Renal pelvis (tissue), 12 donors: ENCODE data around the gene AATK. TPM values are rescaled to one million over a fixed set of nuclear protein-coding genes. Genes with fewer than 3 reads are reported as not detected.

Experiments used
- DNase-seq: peaks from one replicate; pipeline ENCODE4 v3.0.0-alpha.2; 2013
- long read RNA-seq, 16 experiments: transcript quantifications; one replicate each; lab custom pipeline, GENCODE V29; 2026
- polyA plus RNA-seq, 3 donors: library from polyadenylated mRNA; unstranded; fragments of 120-200 nt; gene quantifications; one replicate each; pipeline ENCODE4 v1.2.1, GENCODE V29; 2013; ENCODE audit not compliant: insufficient read length in 3 of 3

The AATK gene
- polyA plus RNA-seq = 1 to 10 TPM; 5.2 to 6.0 (median 5.8) TPM
- long read RNA-seq, donor 1 = 0 reads
- long read RNA-seq, donor 2 = 0 reads
- long read RNA-seq, donor 3 = 0 reads
- long read RNA-seq, donor 4 = 0 reads
- long read RNA-seq, donor 5, partial matches to known transcripts = 139 of 139 reads
- long read RNA-seq, donor 5, other reads (novel, unspliced or antisense) = 0 of 139 reads
- long read RNA-seq, donor 6 = 0 reads
- long read RNA-seq, donor 7 = 0 reads
- long read RNA-seq, donor 8 = 0 reads
- long read RNA-seq, donor 9 = 0 reads
- long read RNA-seq, donor 10 = 0 reads
- long read RNA-seq, donor 11 = 0 reads
- long read RNA-seq, donor 12 = 0 reads
- long read RNA-seq, donor 13 = 0 reads
- long read RNA-seq, donor 14 = 0 reads
- long read RNA-seq, donor 15 = 0 reads
- long read RNA-seq, donor 16 = 0 reads

GRCh38 chr17:81166033-81166492, at the start of gene AATK:
Gene AATK, minus strand, starts transcription at chr17:81166221. Its CDS starts 229 bp downstream, at chr17:81165992.
- no peak for DNase-seq

DNA sequence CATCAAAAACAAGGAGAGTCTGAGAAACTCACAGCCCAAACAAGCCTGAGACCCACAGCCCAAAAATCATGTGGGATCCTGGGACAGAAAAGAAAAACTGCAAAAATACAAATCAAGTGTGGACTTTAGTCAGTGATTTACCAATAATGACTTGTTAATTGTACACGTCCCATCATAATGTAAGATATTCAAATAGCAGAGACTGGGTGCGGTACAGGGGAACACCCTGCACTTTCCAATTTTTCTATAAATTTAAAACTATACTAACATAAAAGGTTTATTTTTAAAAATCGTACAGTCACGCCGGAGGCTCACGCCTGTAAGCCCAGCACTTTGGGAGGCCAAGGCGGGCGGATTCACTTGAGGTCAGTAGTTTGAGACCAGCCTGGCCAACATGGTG, 48.0 kb upstream of the AATK start:
- no peak for DNase-seq

DNA sequence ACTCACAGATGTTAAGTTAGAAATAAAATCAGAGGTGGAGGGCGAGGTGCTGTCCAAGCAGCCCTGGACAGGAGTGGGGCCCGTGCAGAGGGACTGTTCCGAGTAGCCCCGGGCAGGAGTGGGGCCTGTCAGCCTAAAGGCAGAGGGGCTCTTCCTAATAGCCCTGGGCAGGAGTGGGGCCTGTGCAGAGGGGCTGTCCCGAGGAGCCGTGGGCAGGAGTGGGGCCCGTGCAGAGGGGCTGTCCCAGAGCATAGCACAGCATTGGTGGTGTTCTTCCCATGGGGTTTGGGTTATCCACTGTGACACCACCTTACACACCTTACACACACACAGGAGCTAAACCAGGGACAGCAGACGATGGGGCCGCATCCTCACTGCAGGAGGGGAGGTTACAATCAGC, 46.3 kb upstream of the AATK start:
- DNase-seq = no peak

- no peak for DNase-seq
Measured at GRCh38 chr17:81210868-81211267, 44.8 kb upstream of the AATK start.

DNA sequence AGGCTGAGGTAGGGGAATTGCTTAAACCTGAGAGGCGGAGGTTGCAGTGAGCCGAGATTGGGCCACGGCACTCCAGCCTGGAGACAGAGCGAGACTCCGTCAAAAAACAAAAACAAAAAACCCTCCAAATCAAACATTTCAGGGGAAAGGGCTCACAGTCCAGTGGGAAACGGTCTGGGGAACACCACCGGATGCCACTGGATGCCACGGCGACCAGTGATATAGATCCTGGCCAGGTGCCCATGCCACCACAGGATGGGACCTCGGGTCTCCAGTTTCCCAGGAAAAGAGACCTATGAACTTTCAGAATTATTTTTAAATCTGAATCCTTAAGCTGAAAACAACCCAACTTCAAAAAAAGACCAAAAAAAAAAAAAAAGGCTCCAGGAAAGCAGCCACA, 44.4 kb upstream of the AATK start:
- no peak for DNase-seq

DNA sequence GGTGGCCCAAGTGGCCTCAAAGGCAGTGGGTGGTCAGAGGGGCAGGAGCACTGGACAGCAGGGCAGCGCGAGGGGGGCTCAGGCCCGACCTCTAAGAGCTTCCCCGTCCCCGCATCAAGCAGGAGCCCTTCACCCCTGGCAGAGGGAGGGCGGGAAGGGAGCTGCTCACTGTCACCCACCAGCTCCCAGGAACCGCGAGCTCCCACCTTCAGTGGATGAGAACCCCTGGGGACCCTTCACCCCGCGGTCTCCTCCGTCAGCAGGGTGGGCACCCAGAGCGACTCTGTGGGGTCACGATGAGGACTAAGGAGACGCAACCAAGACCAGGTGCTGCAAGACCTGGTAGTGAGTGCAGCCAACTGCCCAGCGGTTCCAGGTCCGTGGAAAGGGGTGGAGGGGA, 43.1 kb upstream of the AATK start:
- DNase-seq = no peak

DNA sequence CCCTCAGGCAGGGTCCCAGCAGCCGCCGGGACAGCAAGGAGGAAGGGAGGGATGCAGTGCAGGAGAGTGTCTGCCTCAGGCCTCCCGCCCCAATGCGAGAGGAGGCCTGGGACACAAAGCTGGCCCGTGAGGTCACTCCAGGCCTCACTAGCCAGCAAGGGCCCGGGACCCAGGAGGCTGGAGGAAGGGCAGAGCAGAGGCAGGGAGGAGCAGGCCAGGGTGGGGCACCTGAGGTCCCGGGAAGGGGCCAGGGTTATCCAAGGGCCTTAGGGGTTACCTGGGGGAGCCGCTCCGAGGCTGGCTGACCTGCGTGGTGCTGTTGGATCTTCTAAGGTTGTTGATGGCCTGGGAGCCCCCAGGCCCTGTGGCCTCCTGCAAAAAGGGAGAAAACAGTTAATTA, 42.6 kb upstream of the AATK start:
- DNase-seq = no peak

DNA sequence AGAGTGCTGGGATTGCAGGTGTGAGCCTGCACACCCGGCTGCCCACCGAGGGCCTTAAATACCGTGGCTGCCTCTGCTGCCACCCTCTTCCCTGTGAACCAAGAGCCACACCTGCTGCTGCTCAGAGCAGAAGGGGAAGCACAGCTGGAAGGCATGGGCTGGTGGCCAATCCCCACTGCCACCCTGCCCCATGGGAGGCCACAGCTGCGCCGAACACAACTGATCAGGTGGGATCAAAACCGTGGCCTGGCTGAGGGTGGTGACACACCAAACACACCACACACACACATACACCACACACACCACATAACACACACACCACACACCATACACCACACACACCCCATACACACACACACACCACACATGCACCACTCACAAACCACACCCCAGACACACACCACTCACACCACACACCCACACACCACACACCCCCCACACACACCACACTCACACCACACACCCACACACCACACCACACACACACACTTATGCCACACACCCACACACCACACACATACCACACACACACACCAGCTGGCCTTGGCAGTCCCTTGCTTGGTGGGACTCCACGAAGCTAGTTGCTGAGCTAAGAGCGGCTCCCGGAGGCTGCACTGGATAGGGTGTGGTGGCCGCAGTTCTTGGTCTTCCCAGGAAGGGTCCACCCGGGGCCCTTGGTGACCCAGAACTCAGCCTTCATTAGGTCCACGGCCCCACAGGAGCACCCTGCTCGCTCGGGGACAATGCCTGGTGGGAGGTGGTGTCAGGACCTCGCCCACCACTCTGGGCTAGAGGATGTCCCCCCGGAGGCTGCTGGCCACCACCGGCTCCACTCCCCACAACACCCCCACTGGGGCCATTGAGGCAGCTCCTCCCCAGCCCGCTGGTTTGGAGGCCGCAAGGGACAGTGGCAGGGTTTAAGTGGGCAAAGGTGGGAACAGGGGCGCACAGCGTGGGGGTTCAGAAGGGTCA, 41.9 kb upstream of the AATK start:
- DNase-seq = no peak

- no peak for DNase-seq
Measured at GRCh38 chr17:81206657-81207056, 40.6 kb upstream of the AATK start.

DNA sequence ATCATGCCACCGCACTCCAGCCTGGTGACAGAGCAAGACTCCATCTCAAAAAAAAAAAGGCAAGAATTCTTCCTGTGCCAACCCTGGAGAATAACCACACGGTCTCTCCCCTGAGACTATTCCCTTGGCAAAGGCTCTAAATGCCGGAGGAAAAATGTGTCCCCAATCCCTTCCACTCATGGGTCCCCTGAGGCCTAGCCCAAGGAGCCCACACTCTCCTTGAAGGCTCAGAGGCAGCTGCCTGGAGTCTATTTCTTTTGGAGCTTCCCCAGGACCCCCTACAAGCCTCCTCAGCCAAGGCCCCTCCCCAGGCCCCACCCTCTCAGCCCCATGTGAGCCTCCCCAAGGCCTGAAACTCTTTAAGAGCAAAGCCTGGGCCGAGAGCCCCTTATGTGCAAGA, 40.1 kb upstream of the AATK start:
- no peak for DNase-seq

DNA sequence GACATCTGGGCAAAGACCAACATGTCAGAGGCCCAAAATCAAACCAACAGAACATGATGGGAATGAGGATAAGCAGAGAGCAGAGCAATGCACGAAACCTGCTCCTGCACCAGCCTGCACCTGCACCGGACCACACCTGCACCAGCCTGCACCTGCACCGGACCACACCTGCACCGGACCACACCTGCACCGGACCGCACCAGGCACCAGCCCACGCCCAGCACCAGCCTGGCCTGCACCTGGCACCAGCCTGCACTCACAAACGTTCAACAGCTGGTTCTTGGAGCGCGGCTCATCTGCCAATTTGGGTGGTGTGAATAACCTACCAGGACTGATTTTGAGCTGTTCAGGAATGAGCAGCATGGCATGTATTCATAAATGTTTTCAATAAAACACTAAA, 38.6 kb upstream of the AATK start:
- DNase-seq = no peak

DNA sequence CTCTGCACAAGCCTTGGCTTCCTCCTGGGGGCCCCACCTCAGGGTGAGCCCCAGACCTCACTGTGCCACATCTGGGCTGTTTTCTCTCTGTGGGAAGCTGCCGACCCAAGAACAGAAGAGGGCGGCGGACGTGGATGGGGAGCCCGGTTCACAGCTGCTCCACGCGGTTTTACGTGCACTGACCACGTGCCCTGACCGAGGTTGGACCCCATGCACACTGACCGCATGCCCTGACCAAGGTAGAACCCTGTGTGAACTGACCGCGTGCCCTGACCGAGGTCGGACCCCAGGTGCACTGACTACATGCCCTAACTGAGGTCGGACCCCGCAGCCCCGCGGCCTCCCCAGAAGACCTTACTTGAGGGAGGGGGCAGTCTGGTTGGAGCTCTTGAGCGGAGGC, 37.1 kb upstream of the AATK start:
- no peak for DNase-seq

- DNase-seq = no peak
Measured at GRCh38 chr17:81202318-81202717, 36.3 kb upstream of the AATK start.

- DNase-seq = peak; percentile 24
Measured at GRCh38 chr17:81200695-81201580, 34.9 kb upstream of the AATK start.

DNA sequence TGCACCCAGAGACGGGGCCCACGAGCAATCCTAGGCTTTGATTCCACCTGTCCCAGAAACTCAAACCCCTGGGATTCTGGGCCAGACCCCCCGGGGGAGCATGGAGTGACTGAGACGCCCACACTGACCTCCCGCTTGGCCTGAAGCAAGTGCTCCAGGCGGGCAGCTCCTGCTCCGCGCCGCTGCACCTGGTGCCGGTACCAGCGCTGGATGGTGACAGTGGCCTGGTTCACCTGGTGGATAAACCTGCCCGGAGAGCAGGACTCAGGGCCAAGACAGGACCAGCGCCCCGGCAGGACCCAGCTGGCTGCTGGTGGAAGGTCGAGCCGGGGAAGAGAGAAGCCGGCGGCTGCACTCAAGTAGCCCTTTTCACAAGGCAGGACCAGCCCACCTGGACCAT, 34.2 kb upstream of the AATK start:
- no peak for DNase-seq

- no peak for DNase-seq
Measured at GRCh38 chr17:81199482-81199830, 33.4 kb upstream of the AATK start.

- no peak for DNase-seq
Measured at GRCh38 chr17:81198826-81199481, 32.9 kb upstream of the AATK start.

DNA sequence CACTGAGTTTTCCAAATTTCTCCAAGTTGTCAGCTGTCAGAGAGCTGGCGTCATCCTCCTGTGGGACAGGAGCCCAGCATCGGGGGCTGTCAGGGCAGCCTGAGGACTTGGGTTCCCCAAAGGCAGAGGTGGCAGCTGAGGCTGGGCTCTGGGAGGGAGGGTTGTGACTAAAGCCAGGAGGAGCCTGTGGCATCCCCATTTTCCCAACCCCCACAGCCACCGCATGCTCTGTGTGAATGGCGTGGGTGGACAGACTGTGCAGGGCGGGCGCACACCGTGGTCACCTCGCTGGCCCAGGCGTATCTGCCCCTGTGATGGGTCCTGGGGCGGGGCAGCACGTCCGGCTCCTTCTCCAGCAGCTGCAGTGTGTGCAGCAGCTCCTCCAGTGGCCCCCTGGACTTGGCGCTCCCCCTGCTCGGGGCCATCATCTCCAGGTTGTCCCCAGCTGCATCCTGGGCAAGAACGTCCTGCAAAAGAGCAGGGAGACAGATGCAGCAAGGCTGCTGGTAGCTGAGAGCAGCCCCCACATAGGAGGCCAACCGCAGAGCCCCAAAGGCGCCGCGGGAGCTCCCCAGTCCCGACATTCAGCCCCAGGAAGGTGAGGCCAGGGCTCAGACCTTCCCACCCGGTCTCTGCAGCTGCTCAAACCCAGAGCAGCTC, 31.9 kb upstream of the AATK start:
- no peak for DNase-seq

- DNase-seq = no peak
Measured at GRCh38 chr17:81197409-81197795, 31.4 kb upstream of the AATK start.

DNA sequence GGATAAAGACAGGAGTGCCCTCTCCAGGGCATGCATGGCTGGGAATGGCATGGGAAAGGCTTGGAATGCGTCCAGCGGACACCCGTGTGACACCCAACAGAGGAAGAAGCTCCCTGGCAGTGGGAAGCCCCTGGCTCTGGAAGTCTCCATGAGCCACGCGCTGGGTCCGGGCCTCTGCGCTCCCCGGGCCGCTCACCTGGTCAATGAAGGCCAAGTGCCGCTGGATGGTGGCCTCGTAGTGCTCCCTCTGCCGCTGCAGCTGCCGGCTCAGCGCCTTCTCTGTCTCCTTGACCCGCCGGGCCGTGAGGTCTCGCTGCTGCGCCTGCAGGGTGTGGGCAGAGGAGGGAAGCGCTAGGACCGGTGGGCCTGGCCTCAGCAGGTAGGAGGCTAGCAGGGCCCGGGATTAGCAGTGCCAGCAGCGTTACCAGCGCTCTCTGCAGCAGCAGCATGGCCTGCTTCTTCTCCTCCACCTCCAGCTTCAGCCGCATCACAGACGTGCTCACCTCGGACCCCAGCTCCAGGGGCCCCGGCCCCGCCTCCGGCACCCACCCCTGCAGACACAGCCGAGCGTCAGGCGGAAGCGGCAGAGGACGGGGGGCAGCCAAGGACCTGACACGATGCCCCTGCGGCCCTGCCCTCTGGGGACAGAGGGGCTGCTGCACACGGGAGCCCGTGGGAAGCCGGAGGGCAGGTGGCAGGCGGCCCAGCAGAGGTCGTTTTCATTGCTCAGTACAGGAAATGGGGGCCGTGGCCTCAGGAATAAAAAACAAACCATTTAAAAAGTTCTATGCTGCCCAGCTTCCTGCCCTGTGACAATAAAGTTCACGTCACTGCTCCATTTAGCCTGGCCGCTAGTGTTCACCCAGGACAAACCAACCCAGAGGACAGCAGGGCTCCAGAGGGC, 30.7 kb upstream of the AATK start:
- DNase-seq = no peak
